Endothelial cell (in vitro differentiated cells): ENCODE measurements around the gene LIN7A. TPM values are rescaled to one million over a fixed set of nuclear protein-coding genes. Genes with fewer than 3 reads are reported as not detected.
"Not testable (repeated sequence)": the region's sequence is repeated elsewhere in the genome, so short reads cannot be mapped to it uniquely, and the experiment has no call there.

Source experiments
- DNase-seq: peaks from one replicate; pipeline ENCODE4 v3.0.0; 2021; ENCODE audit warnings: low spot score
- H3K27ac Mint-ChIP-seq: one replicate; pipeline ENCODE4 v1.8.0; 2021; ENCODE audit warnings: mixed read lengths, inconsistent platforms; ENCODE audit not compliant: unreplicated experiment
- H3K27me3 Mint-ChIP-seq: one replicate; pipeline ENCODE4 v1.8.0; 2021; ENCODE audit warnings: mild to moderate bottlenecking, moderate library complexity, mixed read lengths, inconsistent platforms; ENCODE audit not compliant: unreplicated experiment
- H3K36me3 Mint-ChIP-seq: one replicate; pipeline ENCODE4 v1.8.0; 2021; ENCODE audit warnings: mild to moderate bottlenecking, low read depth, mixed read lengths, inconsistent platforms; ENCODE audit not compliant: unreplicated experiment
- H3K4me1 Mint-ChIP-seq: one replicate; pipeline ENCODE4 v1.8.0; 2021; ENCODE audit warnings: mild to moderate bottlenecking, mixed read lengths, inconsistent platforms; ENCODE audit not compliant: unreplicated experiment
- H3K4me3 Mint-ChIP-seq: one replicate; pipeline ENCODE4 v1.8.0; 2021; ENCODE audit warnings: mild to moderate bottlenecking, mixed read lengths, inconsistent platforms; ENCODE audit not compliant: unreplicated experiment
- H3K9me3 Mint-ChIP-seq: one replicate; pipeline ENCODE4 v1.8.0; 2021; ENCODE audit warnings: mixed read lengths, inconsistent platforms; ENCODE audit not compliant: unreplicated experiment
- total RNA-seq: library from RNA; stranded (reverse); fragmentation: NEBNext Ultra II Directional; extraction: Animal tissue kit (Norgen Biotek cat#: 25700); gene quantifications from one replicate; pipeline ENCODE4 v1.2.1, GENCODE V29; 2021; ENCODE audit not compliant: unreplicated experiment
- TF ChIP-seq, protein P1 (sequence below): fragments of 200-600 bp; sonication (generic); IDR thresholded peaks from one replicate; pipeline ENCODE4 v1.5.0; 2021; ENCODE audit warnings: antibody characterized with exemption; ENCODE audit not compliant: unreplicated experiment

Gene LIN7A
- total RNA-seq, 1 donor from 2014 or later = 34.0 TPM

DNA sequence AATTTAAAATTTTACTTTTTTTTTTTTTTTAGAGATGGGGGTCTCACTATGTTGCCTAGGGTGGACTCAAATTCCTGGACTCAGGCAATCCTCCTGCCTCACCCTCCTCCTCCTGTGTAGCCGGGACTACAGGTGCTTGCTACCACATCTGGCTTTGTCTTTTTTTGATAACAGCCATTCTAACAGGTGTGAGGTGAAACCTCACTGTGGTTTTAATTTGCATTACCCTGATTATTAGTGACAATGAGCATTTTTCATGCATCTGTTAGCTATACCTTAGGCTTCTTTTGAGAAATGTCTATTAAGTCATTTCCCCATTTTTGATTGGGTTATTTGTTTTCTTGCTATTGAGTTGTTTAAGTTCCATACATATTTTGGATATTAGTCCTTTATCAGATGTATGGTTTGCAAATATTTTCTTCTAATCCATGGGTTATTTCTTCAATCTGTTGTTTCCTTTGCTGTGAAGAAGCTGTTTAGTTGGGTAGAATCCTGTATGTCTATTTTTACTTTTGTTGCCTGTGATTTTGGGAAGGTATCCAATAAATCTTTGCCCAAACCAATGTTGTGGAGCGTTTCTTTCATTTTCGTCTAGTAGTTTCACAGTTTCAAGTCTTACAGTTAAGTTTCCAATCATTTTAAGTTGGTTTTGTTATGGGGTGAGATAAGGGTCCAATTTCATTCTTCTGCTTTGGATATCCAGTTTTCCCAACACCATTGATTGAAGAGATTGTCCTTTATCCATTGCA is 134.9 kb downstream of the LIN7A start:
- DNase-seq = no peak
- peaks cover 9% of the 10 kb centered on the region for H3K36me3 Mint-ChIP-seq
- H3K4me1 Mint-ChIP-seq = no peaks in the 10 kb centered on the region
- no peak overlapping the region for H3K4me3 Mint-ChIP-seq
- H3K27me3 Mint-ChIP-seq = peaks cover 1% of the 10 kb centered on the region
- TF ChIP-seq, protein P1, sequence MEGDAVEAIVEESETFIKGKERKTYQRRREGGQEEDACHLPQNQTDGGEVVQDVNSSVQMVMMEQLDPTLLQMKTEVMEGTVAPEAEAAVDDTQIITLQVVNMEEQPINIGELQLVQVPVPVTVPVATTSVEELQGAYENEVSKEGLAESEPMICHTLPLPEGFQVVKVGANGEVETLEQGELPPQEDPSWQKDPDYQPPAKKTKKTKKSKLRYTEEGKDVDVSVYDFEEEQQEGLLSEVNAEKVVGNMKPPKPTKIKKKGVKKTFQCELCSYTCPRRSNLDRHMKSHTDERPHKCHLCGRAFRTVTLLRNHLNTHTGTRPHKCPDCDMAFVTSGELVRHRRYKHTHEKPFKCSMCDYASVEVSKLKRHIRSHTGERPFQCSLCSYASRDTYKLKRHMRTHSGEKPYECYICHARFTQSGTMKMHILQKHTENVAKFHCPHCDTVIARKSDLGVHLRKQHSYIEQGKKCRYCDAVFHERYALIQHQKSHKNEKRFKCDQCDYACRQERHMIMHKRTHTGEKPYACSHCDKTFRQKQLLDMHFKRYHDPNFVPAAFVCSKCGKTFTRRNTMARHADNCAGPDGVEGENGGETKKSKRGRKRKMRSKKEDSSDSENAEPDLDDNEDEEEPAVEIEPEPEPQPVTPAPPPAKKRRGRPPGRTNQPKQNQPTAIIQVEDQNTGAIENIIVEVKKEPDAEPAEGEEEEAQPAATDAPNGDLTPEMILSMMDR = no peak
- H3K27ac Mint-ChIP-seq = no peak overlapping the region
- H3K9me3 Mint-ChIP-seq = no peaks in the 10 kb centered on the region

DNA sequence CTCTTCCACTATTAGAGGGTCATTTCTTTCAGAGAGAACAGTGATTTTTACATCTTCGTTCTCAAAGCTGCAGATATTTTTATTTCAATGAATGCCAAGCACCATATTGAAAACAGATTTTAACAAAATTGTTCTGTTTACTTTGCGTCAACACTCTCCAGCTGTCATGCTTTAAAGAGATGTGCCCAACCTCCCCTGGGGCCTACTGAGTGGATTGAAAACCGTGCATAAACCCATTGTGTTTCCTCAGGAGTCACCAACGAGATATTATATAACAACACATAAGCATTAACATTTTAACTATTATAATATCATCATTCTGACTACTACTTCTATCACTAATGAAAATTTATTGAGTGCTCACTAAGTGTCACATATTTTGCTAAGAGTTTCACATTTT is 139.5 kb downstream of the LIN7A start:
- DNase-seq = no peak
- TF ChIP-seq, protein P1 = no peak
- no peaks in the 10 kb centered on the region for H3K4me1 Mint-ChIP-seq
- H3K27ac Mint-ChIP-seq = no peak overlapping the region
- H3K27me3 Mint-ChIP-seq = peaks cover 2% of the 10 kb centered on the region
- H3K36me3 Mint-ChIP-seq = no peaks in the 10 kb centered on the region
- H3K9me3 Mint-ChIP-seq = no peaks in the 10 kb centered on the region
- no peak overlapping the region for H3K4me3 Mint-ChIP-seq

DNA sequence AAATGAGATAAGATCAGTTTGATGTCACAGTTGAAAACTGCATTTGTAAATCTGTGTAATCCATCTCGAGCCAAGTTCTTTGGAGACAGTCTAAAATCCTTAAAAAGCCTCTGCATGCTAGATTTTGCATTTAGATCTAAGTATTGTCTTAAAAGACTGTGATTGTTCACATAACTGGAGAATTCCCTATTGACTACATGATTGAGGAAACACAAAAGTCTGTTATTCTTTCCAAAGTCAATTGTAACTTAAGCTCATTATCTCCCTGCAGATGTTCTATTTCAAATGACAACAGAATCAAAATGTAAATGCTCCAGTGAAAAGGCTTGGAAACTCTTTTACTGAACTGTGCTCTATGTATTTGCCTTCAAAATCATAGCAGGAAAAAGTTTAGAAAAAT is 143.2 kb downstream of the LIN7A start:
- H3K27me3 Mint-ChIP-seq = peaks cover 1% of the 10 kb centered on the region
- no peaks in the 10 kb centered on the region for H3K36me3 Mint-ChIP-seq
- no peaks in the 10 kb centered on the region for H3K4me1 Mint-ChIP-seq
- no peak overlapping the region for H3K4me3 Mint-ChIP-seq
- no peak for DNase-seq
- H3K27ac Mint-ChIP-seq = no peak overlapping the region
- TF ChIP-seq, protein P1 = no peak
- no peaks in the 10 kb centered on the region for H3K9me3 Mint-ChIP-seq

DNA sequence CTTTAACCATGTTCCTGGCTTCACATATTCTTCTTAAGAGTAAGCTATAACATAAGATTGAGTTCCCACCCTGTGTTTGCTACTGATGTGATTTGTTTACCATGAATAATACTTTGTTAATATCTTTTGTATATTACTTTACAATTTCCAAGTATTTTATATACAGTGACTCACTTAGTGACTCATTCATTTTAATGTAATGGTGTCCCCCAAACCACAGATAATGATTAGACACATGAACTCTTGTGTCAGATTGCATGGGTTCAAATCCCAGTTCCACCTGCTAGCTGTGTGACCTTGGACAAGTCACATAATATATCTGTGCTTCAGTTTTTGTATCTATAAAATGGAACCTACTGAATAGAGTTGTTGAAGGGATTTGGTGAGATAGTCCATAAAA is 144.9 kb downstream of the LIN7A start:
- H3K4me3 Mint-ChIP-seq = no peak overlapping the region
- no peak overlapping the region for H3K27ac Mint-ChIP-seq
- no peak for DNase-seq
- no peaks in the 10 kb centered on the region for H3K9me3 Mint-ChIP-seq
- TF ChIP-seq, protein P1 = no peak
- H3K36me3 Mint-ChIP-seq = no peaks in the 10 kb centered on the region
- peaks cover 2% of the 10 kb centered on the region for H3K4me1 Mint-ChIP-seq
- peaks cover 3% of the 10 kb centered on the region for H3K27me3 Mint-ChIP-seq

DNA sequence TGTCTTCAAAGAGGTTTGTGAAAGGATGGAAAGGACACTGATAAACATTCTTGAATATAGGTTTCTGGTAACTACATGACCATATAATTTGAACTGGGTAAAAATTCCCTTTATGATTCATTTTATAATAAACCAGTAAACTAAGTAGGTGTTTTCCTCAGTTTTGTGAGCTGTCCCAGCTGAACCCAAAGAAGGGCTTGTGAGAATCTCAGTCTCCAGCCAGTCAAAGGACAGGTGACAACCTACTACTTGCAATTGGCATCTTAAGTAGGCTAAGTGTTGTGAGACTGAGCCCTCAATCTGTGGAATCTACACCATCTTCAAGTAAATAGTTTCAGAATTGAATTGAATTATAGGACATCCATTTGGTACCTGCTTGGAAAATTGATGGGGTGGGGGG is 145.9 kb downstream of the LIN7A start:
- Mint-ChIP-seq H3K4me3 (no peak overlapping the region), H3K4me1 (peaks cover 2% of the 10 kb centered on the region), H3K27me3 (peaks cover 8% of the 10 kb centered on the region), H3K36me3 (no peaks in the 10 kb centered on the region), H3K27ac (no peak overlapping the region), H3K9me3 (no peaks in the 10 kb centered on the region)
- TF ChIP-seq, protein P1 = no peak
- no peak for DNase-seq

DNA sequence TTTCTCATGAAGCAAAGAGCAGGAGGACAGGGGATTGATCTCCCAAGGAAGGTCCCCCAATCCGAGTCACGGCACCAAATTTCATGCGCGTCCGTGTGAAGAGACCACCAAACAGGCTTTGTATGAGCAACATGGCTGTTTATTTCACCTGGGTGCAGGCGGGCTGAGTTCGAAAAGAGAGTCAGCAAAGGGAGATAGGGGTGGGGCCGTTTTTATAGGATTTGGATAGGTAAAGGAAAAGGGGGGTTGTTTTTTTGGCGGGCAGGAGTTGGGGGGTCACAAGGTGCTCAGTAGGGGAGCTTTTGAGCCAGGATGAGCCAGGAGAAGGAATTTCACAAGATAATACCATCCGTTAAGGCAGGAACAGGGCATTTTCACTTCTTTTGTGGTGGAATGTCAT is 149.3 kb downstream of the LIN7A start:
- not testable (repeated sequence) for H3K27ac Mint-ChIP-seq, H3K27me3 Mint-ChIP-seq, H3K9me3 Mint-ChIP-seq, H3K4me1 Mint-ChIP-seq, H3K36me3 Mint-ChIP-seq, DNase-seq
- peak overlapping the region; percentile 58 for H3K4me3 Mint-ChIP-seq

DNA sequence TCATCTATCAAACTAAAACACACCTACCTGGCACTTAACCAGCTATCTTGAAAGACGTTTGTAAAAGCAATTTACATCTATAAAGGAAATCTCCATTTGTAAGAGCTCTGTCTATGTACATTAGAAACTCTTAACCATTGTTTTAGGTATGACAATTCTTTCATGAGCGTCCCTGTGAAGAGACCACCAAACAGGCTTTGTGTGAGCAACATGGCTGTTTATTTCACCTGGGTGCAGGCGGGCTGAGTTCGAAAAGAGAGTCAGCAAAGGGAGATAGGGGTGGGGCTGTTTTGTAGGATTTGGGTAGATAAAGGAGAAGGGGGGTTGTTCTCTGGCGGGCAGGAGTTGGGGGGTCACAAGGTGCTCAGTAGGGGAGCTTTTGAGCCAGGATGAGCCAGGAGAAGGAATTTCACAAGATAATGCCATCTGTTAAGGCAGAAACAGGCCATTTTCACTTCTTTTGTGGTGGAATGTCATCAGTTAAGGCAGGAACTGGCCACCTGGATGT is 154.7 kb downstream of the LIN7A start:
- H3K27ac Mint-ChIP-seq, H3K4me3 Mint-ChIP-seq, H3K9me3 Mint-ChIP-seq, H3K36me3 Mint-ChIP-seq, H3K4me1 Mint-ChIP-seq, DNase-seq: not testable (repeated sequence)
- peaks cover 10% of the 10 kb centered on the region for H3K27me3 Mint-ChIP-seq
